T follicular helper cell (primary cell): ENCODE data around the gene MFAP2.
"Not testable (repeated sequence)": the region's sequence is repeated elsewhere in the genome, so short reads cannot be mapped to it uniquely, and the experiment has no call there.

ENCODE experiments used
- DNase-seq: peaks from one replicate; pipeline ENCODE4 v3.0.0-alpha.2; 2020; ENCODE audit warnings: low read depth

MFAP2 gene

DNA sequence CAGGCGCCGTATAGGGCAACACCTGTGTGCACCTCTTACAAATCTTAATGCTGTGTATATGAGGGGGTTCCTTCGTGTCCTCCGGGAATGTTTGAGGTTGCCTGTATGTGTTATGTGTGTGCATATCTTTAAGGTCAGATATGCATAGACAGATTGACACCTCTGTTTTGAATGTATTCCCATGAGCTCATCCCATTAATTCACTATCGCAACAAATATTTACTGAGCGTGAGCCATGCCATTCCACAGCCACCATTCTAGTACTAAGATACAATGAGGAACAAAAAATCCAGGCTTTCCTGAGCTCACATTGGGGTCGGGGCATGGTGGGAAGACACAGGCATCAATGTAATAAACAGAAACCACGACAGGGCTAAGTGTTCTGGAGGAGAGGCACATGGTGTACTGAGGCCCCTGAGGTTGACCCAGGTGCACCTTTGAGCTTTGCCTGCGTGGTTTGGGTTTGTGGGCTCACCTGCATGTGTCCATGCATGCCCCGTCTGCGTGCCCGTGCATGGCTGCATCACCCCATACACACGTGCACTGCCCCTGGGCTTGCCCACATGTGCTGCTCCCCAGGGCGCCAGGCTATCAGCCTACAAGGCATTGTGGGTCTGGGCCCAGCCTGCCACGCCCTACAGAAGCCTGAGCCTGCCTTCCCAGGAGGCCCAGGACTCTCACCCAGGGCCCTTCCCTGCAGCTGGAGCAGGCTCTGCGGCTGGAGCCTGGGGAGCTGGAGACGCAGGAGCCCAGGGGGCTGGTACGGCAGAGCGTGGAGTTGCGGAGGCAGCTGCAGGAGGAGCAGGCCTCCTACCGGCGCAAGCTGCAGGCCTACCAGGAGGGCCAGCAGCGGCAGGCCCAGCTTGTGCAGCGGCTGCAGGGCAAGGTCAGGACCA lies 51.0 kb downstream of the MFAP2 start:
- DNase-seq = not testable (repeated sequence)

GRCh38 chr1:16927711-16928485 lies 52.5 kb downstream of the MFAP2 start:
- no peak for DNase-seq

DNA sequence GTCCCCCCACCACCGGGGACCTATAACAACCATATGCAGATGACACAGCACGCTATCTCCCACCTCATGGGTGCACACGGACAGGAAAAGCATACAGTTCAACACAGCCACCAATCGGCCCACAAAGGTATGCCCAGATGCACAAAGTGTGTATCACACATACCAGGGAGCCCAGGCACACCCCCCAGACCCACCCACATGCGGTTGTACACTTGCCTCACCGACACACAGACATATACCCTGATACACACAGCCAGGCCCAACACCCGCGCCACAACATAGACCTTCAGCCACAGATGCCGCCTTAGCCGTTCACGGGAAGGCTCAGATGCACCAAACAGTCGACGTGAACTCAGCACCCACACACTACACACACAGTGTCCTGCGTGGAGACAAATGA lies 53.2 kb downstream of the MFAP2 start:
- DNase-seq = no peak

DNA sequence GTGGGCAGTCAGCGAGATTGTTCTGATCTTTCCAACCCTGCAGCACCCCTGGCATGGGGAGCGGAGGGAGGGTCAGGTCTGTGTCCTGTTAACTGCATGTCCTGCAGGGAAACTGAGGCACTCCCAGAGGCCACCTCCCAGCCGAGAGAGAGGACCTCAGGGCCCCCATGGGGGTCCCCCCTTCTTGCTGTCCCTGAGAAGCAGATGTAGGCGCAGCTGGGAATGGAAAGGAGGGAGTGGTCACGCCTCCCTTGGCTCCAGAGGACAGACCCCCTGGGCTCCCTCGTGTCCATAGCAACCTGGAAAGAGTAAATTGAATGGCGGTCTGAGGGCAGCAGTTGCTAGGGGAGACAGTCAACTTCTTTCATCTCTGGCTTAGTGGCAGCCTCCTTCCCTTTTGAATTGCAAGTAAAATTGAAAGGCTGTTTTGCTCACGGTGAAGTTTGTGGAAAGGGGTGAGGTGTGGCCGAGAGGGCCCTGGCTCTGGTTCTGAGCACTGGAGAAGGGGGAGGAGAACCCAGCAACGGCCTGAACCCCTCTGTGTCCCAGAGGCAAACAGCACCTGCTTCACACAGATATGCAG lies 53.8 kb downstream of the MFAP2 start:
- DNase-seq = no peak

DNA sequence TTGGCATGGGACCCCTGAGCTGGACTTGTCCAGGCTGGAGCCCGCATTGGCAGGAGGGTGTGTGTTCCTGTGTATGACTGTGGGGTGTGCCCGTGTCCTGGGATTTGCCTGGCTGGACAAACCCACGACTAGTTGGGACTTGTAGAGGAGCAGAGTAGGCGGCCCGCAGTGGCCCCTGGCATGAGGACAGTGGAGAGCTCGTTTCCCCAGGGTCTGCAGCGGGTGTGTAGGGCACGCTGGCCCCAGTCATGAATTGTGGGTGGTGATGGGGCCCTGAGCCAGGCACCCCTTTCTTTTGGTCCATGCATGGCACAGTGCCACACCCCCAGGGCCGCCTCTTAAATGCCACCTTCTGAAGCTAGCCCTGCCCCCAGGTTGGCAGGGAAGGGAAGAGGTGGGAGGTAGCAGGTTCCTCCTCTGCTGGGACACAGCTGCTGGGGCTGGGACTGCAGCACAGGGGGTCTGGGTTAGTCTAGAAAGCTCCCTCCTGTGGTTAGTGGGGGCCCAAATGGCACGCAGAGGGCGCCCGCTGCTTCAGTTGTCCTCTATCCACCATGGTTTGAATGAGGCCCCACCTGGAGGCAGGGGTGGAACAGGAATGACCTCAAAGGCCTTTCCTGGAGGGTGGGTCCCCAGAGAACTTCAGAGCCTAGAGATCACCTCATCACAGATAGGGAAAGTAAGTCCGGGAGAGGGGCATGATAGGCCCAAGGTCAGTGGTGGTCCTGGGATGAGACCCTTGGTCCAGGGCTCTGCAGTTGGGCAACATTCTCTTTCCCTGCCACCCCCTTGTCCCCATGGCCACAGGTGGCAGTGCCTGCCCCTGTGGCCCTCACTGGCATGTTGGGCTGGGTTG lies 54.6 kb downstream of the MFAP2 start:
- DNase-seq = no peak

DNA sequence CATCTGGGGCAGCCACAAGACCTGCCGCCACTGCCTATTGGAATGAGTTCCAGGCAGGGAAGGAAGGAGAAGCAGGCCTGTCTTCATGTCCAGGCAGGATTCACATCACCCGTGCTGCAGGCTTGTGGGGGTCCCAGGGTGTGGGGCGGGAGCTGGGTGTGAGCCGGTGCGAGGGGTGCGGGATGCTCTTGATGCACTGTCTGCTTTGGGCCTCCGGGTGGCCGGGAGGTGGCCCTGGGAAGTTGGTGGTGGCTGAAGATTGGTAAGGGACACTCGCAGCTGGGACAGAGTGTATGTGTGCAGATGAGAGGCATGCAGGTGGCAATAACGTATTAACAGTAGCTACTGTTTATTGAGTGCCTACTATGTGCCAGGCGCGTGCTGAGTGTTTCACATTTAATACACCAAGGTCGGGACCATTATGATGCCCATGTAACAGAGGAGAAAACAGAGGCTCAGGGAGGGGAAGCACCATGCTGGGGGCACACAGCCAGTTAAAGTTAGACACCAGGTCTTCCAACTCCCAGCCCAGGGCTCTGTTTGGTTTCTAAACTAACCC lies 55.4 kb downstream of the MFAP2 start:
- no peak for DNase-seq
